CD4-positive, alpha-beta T cell treated with Interleukin-6 at 100 ng/mL for 8 hours (primary cell): Measurements from ENCODE around the gene SAMM50.

ENCODE experiments used
- DNase-seq: peaks from one replicate; pipeline ENCODE4 v3.0.0-alpha.2; 2020; ENCODE audit warnings: mixed read lengths, low spot score

The SAMM50 gene

GRCh38 chr22:43976861-43977795 lies 21.9 kb downstream of the SAMM50 start:
- DNase-seq, result no peak

GRCh38 chr22:43978558-43978957 lies 23.3 kb downstream of the SAMM50 start:
- DNase-seq, result no peak

- no peak for DNase-seq
Observed at GRCh38 chr22:43980579-43980978, 25.3 kb downstream of the SAMM50 start.

GRCh38 chr22:43980996-43981395 lies 25.8 kb downstream of the SAMM50 start:
- DNase-seq, result no peak

- no peak for DNase-seq
Observed at GRCh38 chr22:43983808-43984207, 28.6 kb downstream of the SAMM50 start.

GRCh38 chr22:43985532-43985931 lies 30.3 kb downstream of the SAMM50 start:
- no peak for DNase-seq

GRCh38 chr22:43988116-43988820 lies 33.0 kb downstream of the SAMM50 start:
- no peak for DNase-seq

- no peak for DNase-seq
Observed at GRCh38 chr22:43988960-43989359, 33.7 kb downstream of the SAMM50 start.

GRCh38 chr22:43990044-43990443 lies 34.8 kb downstream of the SAMM50 start:
- no peak for DNase-seq

- no peak for DNase-seq
Observed at GRCh38 chr22:43991316-43992020, 36.2 kb downstream of the SAMM50 start.

- DNase-seq, result no peak
Observed at GRCh38 chr22:43992331-43992821, 37.1 kb downstream of the SAMM50 start.

- DNase-seq, result peak; percentile 56
Observed at GRCh38 chr22:43993072-43993760, 38.0 kb downstream of the SAMM50 start.

- no peak for DNase-seq
Observed at GRCh38 chr22:43994006-43994405, 38.8 kb downstream of the SAMM50 start.

- DNase-seq, result no peak
Observed at GRCh38 chr22:43994416-43994815, 39.2 kb downstream of the SAMM50 start.

- DNase-seq, result no peak
Observed at GRCh38 chr22:43995057-43995685, 39.9 kb downstream of the SAMM50 start.

GRCh38 chr22:43995798-43996169 lies 40.5 kb downstream of the SAMM50 start:
- no peak for DNase-seq

- peak; percentile 75 for DNase-seq
Observed at GRCh38 chr22:43996170-43996980, 41.1 kb downstream of the SAMM50 start.

GRCh38 chr22:43996981-43997265 lies 41.7 kb downstream of the SAMM50 start:
- no peak for DNase-seq

- DNase-seq, result no peak
Observed at GRCh38 chr22:43998679-43999264, 43.5 kb downstream of the SAMM50 start.

GRCh38 chr22:43999378-43999777 lies 44.1 kb downstream of the SAMM50 start:
- DNase-seq, result no peak
